ENCODE data around the gene CDH4. TPM values are rescaled to one million over a fixed set of nuclear protein-coding genes. Genes with fewer than 3 reads are reported as not detected.

The CDH4 gene
- total and polyA plus RNA-seq, 2 of the 4 experiments (the other 2 are of a cell fraction), result 1.6 to 3.5 TPM

- H4K8ac ChIP-seq (ENCODE audit: low read depth in 2 of 2, low read length in 2 of 2), result no peak overlapping the region
- no peak overlapping the region for H3K9ac ChIP-seq (ENCODE audit: low read depth, low read length)
- H4K91ac ChIP-seq (ENCODE audit: insufficient read depth, low read depth, low read length), result no peak overlapping the region
- 43% methylated on average over 3 of the region's 16 CpGs; no CpG with 5 or more reads in 1 of the 2 experiments for WGBS, 2 experiments (ENCODE audit: extremely low coverage in 2 of 2, insufficient read length in 1 of 2)
- no peak overlapping the region for H3K23ac ChIP-seq (ENCODE audit: low read depth, low read length)
- H3K9me3 ChIP-seq (ENCODE audit: control insufficient read depth, insufficient read depth, low read length), result no peaks in the 10 kb centered on the region
- ATAC-seq (ENCODE audit: low read depth) (no peak), DNase-seq (no peak)
- no peak overlapping the region for H2BK20ac ChIP-seq (ENCODE audit: low read depth, low read length)
- no peak overlapping the region for H4K5ac ChIP-seq (ENCODE audit: low read depth, low read length)
- POLR2A ChIA-PET (ENCODE audit: unreplicated experiment), result no interaction called here
- no peaks in the 10 kb centered on the region for H4K20me1 ChIP-seq (ENCODE audit: insufficient read depth, low read length)
- H2AFZ ChIP-seq (replicated peaks; ENCODE audit: low read length, poor library complexity), result no peak overlapping the region
- no TSS peak for BruUV-seq (replicated peaks)
- no peak overlapping the region for H2BK120ac ChIP-seq (ENCODE audit: low read depth, low read length)
- no peak overlapping the region for H2AK5ac ChIP-seq (ENCODE audit: low read depth, low read length)
- no peaks in the 10 kb centered on the region; the same call in 1 of the 2 replicates for H3K27me3 ChIP-seq (ENCODE audit: control insufficient read depth, insufficient read depth, low read length)
- no peak overlapping the region for H2BK15ac ChIP-seq (ENCODE audit: low read depth, low read length)
- H3K4me1 ChIP-seq (ENCODE audit: control insufficient read depth, insufficient read depth, low read length), result no peaks in the 10 kb centered on the region
- CTCF ChIA-PET, result no interaction called here
- dilution Hi-C loops (cut with HindIII; ENCODE audit: low sequenced_read_pairs, unreplicated experiment) (no loop called here), intact Hi-C loops (cut with micrococcal nuclease) (no loop called here), in situ Hi-C loops (cut with MboI; ENCODE audit: low sequenced_read_pairs) (no loop called here)
- no peak overlapping the region for H3K4ac ChIP-seq (ENCODE audit: low read depth, low read length)
- no peak overlapping the region for H3K4me3 ChIP-seq (ENCODE audit: insufficient read depth, low read depth, low read length)
- H3K9me1 ChIP-seq (ENCODE audit: insufficient read depth, low read length), result no peaks in the 10 kb centered on the region
- no peak overlapping the region for H3K18ac ChIP-seq (ENCODE audit: low read depth, low read length)
- no peak overlapping the region for H3K14ac ChIP-seq (replicated peaks; ENCODE audit: low read depth, low read length)
- no peak for TF ChIP-seq NFE2L2 (IDR thresholded peaks at IDR 0.05; ENCODE audit: low read depth, low read length)
- no peak for TF ChIP-seq RFX5 (IDR thresholded peaks at IDR 0.05; ENCODE audit: low read depth, low read length)
- TF ChIP-seq FOS (IDR thresholded peaks at IDR 0.05; ENCODE audit: low read depth, low read length), result no peak
- no peak for TF ChIP-seq CHD1 (IDR thresholded peaks at IDR 0.05; ENCODE audit: low read depth, low read length)
- TF ChIP-seq POLR2A (IDR thresholded peaks at IDR 0.05; ENCODE audit: low read depth, low read length), result no peak
- no peak for TF ChIP-seq ELK1 (IDR thresholded peaks at IDR 0.05; ENCODE audit: borderline replicate concordance, low read depth, low read length)
- no peak overlapping the region for H2BK5ac ChIP-seq (ENCODE audit: low read depth, low read length, poor library complexity, severe bottlenecking)
- H3K56ac ChIP-seq (ENCODE audit: extremely low read depth, insufficient read depth, low read length), result no peak overlapping the region
- H3K4me2 ChIP-seq (ENCODE audit: low read depth, low read length), result no peak overlapping the region
- no peak overlapping the region for H2AK9ac ChIP-seq (replicated peaks; ENCODE audit: low read depth, low read length, poor library complexity)
- no peaks in the 10 kb centered on the region for H3K36me3 ChIP-seq (ENCODE audit: control insufficient read depth, insufficient read depth, low read length)
- no peaks in the 10 kb centered on the region for H3K79me1 ChIP-seq (ENCODE audit: low read depth in 1 of 2, low read length in 2 of 2)
- H3K27ac ChIP-seq (ENCODE audit: insufficient read depth, low read length), result no peak overlapping the region
Measured at GRCh38 chr20:61768571-61769285, 516.7 kb downstream of the CDH4 start.

Data from IMR-90 (cell line).